Glomerular visceral epithelial cell (primary cell): ENCODE measurements around the gene ATRN.
"Not testable (repeated sequence)": the region's sequence is repeated elsewhere in the genome, so short reads cannot be mapped to it uniquely, and the experiment has no call there.

ENCODE experiments used
- DNase-seq: peaks from one replicate; pipeline ENCODE4 v3.0.0-alpha.2; 2016; ENCODE audit errors: extremely low spot score

The ATRN gene

GRCh38 chr20:3563548-3564177, 92.8 kb downstream of the ATRN start:
- peak; percentile 43 for DNase-seq

DNA sequence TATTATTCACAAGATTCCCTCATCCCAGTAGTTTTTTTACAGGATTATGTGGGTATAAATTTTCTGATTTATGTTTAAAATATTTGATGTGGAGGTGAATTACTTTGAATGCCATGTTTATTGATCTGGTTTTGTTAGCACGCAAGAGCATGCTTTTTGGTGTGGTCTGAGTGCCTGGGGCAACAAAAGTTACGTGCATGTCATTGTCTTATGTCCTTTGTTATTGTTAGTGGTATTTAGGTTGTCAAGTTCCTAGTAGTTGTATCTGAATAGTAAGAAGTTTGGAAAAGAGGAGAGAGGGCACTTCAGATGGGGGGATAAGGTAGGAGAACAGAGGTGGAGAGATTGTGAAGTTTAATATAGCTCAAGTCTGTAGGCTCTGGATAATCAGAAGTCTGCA, 95.0 kb downstream of the ATRN start:
- no peak for DNase-seq

DNA sequence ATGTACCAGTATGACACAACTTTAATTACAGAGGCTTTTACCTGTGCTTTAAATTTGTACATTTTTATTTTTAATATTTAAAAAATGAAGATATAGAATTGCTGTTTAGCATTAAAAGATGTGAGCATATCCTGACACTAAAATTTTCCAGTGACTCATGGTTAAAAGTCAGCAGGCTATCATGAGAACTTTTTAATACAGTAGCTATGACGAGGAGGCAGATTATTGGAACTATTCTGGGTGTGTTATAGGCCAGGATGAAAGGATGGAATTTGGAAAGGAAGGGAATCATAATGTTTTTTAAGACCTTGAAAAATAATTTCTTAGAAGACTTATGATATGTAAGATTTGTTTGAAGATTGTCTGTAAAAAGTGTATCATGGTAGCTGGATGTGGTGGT, 101.3 kb downstream of the ATRN start:
- no peak for DNase-seq

DNA sequence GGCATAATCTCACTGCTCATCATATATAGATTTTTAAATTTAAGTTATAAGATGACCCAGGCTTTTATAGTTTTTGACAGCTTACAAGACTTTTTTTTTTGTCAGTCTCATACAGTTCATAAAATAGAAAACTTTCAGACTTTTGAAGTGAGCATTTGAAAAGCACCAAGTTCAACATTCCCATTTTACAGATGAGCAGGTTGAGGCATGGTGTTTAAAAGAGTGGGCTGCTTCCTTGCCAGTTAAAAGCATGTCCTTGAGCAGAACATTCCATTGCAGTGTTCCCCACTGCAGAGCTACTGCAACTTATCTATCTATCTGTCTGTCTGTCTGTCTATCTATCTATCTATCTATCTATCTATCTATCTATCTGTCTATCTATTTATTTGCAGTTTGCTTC, 105.5 kb downstream of the ATRN start:
- no peak for DNase-seq

GRCh38 chr20:3577366-3577765, 106.5 kb downstream of the ATRN start:
- DNase-seq = no peak

GRCh38 chr20:3580412-3580811, 109.6 kb downstream of the ATRN start:
- DNase-seq = no peak

DNA sequence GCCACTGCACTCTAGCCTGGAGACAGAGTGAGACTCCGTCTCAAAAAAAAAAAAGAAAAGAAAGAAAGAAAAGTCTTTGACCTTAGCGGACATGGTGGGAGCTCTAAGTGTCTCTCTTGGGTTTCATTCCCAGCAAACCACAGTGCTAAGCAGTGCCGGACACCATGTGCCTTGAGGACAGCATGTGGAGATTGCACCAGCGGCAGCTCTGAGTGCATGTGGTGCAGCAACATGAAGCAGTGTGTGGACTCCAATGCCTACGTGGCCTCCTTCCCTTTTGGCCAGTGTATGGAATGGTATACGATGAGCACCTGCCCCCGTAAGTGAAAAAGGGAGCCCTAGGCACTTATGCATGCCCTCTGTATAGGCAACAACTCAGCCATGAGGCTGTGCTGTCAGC, 112.9 kb downstream of the ATRN start:
- DNase-seq = no peak

- no peak for DNase-seq
These were observed 115.3 kb downstream of the ATRN start for GRCh38 chr20:3586093-3586492.

- no peak for DNase-seq
These were observed 119.3 kb downstream of the ATRN start for GRCh38 chr20:3590164-3590563.

DNA sequence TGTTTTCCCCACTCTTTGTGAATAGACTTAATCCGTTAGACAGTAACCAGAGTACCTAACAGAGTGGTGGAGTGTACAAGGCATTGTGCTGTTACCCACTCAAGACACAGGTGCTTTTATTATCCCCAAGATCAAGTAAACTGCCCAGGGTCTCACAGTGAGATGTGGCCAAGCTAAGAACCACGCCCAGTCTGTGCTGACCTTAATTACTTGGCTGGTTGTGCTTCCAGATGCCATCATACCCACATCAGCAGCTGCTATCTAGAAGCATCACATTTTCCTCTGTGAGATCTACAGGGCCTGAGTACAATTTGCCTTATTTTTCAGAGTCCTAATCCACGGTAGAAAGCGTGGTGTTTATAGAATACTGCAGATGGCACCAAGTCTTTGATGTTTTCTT, 122.1 kb downstream of the ATRN start:
- no peak for DNase-seq

DNA sequence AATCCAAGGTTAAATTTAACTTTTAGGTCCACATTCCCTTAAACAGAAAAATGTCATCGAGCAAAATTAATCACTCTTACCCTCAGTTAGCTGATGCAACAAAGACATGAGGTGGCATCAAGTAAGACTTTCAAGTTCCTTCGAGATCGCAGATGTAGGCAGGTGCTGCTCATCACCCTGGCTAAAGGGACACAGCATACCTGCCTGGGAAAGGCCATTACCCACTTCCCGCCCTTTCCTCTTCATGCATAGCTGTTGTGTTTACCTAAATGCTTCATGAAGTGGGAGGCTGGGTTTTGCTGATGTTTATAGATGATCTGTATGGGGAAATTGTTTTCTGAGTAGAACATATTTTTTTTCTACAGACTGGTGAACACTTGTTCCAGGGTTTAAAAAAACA, 124.7 kb downstream of the ATRN start:
- DNase-seq = no peak

DNA sequence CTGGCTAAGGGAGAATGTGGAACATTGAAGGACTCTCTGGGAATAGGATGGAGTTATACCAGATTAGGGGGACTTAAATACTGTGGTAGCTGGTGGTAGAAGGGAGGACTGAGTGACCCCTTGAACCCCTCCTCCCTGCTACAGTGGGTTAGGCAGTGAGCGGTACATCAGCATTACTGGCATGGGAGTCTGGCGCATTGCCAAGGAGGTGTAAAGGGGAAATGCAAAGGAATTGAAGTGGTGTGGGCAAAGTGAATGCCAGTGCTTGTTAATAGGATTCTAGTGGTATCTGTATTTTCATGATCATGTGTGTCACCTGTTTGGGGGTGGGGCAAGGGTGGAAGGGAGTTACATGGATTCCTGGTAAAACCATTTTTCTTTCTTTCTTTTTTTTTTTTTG, 132.3 kb downstream of the ATRN start:
- no peak for DNase-seq

GRCh38 chr20:3605386-3605886, 134.6 kb downstream of the ATRN start:
- DNase-seq = not testable (repeated sequence)

DNA sequence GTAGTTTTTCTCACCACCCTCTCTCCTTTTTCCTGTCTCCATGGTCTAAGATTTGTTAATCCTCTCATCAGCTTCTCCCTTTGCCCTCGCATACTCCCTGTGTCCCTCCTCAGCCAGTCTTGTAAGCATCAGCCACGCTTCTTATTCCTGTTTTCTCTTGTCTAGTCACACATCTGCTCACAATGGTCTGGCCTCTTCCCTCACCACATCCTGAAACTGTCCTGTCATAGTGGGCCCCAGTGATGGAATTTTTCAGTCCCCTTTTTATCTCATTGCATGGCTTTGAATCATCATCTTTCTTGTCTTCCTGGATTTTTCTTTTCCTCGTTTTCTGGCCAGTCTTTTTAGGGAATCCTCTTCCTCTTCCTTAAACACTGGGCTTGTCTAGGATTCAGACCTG, 135.2 kb downstream of the ATRN start:
- no peak for DNase-seq

GRCh38 chr20:3611901-3612300, 141.1 kb downstream of the ATRN start:
- no peak for DNase-seq

DNA sequence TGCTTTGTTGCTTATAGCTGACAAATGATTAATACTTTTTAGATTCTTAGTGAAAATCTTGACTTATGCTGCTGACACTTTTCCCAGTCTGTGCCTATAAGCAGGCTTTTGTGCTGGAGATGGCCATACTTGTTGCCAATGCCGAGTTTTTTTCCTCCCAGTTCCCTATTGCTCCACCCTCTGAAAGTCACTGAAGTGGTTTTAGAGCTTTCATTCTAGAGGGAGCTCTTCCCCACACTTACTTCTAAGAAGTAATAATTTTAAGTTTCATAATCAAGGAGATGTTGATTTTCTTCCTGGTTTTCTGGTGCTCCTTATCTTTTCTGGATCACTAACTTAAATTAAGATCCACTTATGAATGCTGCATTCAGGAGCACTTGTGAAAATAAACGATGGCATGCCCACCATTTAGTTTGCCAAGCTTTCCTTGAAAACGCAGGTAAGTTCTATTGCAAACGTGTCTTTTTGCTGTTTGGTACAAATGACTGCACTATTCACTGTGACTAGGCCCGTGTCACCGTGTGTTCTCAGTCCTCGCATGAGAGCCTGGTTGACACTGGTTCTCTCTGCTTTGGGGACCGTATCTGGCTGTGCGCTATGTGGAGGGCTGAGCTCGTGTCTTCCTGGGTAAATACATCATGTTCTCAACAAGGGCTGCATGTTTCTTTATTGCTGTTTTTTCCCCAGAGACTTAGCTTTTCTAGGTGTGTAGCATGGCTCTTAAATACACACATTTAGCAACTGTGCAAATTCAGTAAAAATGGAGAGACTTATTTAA, 142.2 kb downstream of the ATRN start:
- DNase-seq = no peak

DNA sequence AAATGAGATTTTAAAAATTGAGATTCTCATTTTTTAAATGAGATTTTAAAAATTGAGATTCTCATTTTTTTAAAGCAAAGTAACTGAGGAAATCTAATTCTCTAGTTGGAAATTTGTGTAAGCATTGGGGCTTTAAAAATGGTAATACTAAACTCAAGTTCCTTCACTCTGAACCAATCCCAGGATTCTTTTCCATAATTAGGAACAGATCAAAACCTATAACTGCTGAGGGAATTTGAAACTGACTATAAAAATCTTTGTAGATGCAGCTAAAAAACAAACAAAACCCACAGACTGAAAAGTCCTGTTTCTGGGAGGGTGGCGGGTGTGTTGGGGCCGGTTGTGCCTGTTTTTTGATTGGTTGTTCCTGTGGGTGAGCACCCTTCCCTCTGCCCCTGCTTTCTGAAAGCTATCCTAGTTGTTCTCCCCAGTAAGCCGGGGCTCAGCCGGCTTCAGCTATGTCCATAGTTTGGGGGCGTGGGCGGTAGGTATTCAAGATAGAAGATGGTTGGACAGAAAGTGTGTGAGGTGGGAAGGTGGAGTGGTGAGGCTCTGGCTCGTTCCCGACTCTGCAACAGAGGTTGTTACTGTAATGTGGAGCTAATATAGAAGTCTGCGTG, 143.1 kb downstream of the ATRN start:
- DNase-seq = no peak

DNA sequence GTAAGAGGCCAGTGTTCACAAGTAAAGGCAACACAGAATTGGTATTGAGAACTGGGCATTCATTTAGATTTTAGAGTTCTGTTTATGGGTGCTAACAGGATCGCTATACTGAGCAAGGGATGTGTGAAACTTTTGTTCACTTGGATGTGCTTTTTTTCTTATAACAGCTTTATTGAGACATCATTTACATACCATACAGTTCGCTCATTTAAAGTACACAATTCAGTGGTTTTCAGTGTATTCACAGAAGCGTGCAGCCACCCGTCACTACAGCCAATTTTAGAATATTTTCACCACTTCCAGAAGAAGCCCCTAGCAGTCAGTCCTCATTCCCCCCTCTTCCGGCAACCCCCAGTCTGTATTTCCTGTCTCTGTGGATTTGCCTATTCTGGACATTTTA, 143.6 kb downstream of the ATRN start:
- no peak for DNase-seq

- not testable (repeated sequence) for DNase-seq
These were observed 144.5 kb downstream of the ATRN start for GRCh38 chr20:3615171-3615840.

- DNase-seq = peak; percentile 49
These were observed 145.4 kb downstream of the ATRN start for GRCh38 chr20:3616250-3616649.

DNA sequence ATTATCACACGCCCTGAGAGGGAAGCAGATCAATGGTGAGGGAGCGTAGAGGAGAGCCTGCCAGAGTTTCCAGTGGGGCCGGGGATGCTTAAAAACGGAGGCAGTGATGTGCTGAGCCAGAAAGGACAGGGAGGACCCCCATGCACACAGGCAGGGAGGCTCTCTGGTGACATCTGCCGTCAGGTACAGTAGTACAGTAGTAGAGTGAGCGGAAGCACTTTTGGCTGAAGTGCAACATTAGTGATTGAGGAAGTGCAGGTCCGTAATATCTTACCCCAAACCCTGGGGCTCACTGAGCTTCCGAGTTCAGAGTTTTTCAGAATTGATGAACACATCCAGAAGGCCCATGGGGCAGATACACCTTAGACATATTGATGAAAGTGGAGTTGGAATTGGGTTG, 150.3 kb downstream of the ATRN start:
- no peak for DNase-seq

DNA sequence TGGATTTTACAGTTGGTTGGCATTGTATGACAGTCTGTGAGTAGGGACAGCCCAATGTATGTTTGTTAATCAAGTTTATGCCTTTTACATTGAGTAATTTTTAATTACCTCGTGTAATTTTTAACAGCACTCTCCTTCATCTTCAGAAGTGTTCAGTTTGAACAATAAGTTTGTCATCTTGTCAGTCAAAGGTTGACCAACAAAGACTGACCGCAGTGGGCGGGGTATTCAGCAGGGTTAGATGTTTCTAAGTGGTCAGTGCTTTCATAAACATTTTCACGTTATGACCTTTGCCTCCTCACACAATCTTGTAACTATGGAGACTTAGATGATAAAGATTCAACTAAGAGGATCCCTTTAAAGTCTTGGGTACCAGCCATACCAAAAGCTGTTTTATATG, 151.6 kb downstream of the ATRN start:
- DNase-seq = no peak
